Suprapubic skin (tissue), 4 donors: ENCODE results near the gene WNT6. TPM values are rescaled to one million over a fixed set of nuclear protein-coding genes. Genes with fewer than 3 reads are reported as not detected.

ENCODE experiments used
- DNase-seq, 2 donors: peaks; one replicate each; pipeline ENCODE4 v3.0.0-alpha.2; 2019; ENCODE audit warnings: low spot score in 2 of 2
- H3K27ac ChIP-seq: fragments of 200-600 bp; sonication (generic); one replicate; pipeline ENCODE4 v1.5.1; 2019
- H3K27me3 ChIP-seq: fragments of 200-600 bp; sonication (generic); one replicate; pipeline ENCODE4 v1.5.1; 2019
- H3K36me3 ChIP-seq: fragments of 200-600 bp; sonication (generic); one replicate; pipeline ENCODE4 v1.5.1; 2019
- H3K4me1 ChIP-seq: fragments of 200-600 bp; sonication (generic); one replicate; pipeline ENCODE4 v1.5.1; 2019
- H3K4me3 ChIP-seq: fragments of 200-600 bp; sonication (generic); one replicate; pipeline ENCODE4 v1.5.1; 2019; ENCODE audit warnings: mild to moderate bottlenecking
- H3K9me3 ChIP-seq: fragments of 200-600 bp; sonication (generic); one replicate; pipeline ENCODE4 v1.5.1; 2019
- CTCF ChIP-seq, 2 donors: fragments of 200-600 bp in 1 of 2; fragments of 450-650 bp in 1 of 2; sonication (generic) in 1 of 2; IDR thresholded peaks; one replicate each; pipeline ENCODE4 v1.5.1; 2016 to 2019; ENCODE audit warnings: antibody characterized with exemption in 2 of 2, mild to moderate bottlenecking in 1 of 2, moderate library complexity in 1 of 2
- EP300 ChIP-seq: sonication (generic); formaldehyde crosslinking; IDR thresholded peaks from one replicate; pipeline ENCODE4 v1.6.1; 2017; ENCODE audit warnings: antibody characterized with exemption
- POLR2A ChIP-seq, 2 donors: fragments of 450-650 bp; IDR thresholded peaks; one replicate each; pipeline ENCODE4 v1.6.1; 2017; ENCODE audit warnings: antibody characterized with exemption in 2 of 2, mild to moderate bottlenecking in 2 of 2, moderate library complexity in 2 of 2
- POLR2AphosphoS5 ChIP-seq, 3 donors: sonication (generic); formaldehyde crosslinking; IDR thresholded peaks; one replicate each; pipeline ENCODE4 v1.6.1; 2017; ENCODE audit warnings: antibody characterized with exemption in 3 of 3
- WGBS: methylation state at CpG from one replicate; pipeline ENCODE4 v1.1.5; 2018; 5-methylcytosine and 5-hydroxymethylcytosine counted together
- total RNA-seq, 4 donors: library from RNA; depleted of rRNA; stranded (reverse); fragments of >200 nt; gene quantifications; one replicate each; pipeline ENCODE4 v1.1.0, GENCODE V29; 2016

Gene WNT6
- total RNA-seq, 4 donors from 2014 or later, result 1.4 to 3.7 (median 2.3) TPM

GRCh38 chr2:218888341-218888740 is 28.7 kb downstream of the WNT6 start:
- H3K27me3 ChIP-seq, result peaks cover 10% of the 10 kb centered on the region
- H3K36me3 ChIP-seq, result no peaks in the 10 kb centered on the region
- no peak overlapping the region for H3K4me3 ChIP-seq
- peaks cover 38% of the 10 kb centered on the region for H3K4me1 ChIP-seq
- WGBS, result 83% methylated on average over 1 of the region's 5 CpGs
- TF ChIP-seq CTCF (IDR thresholded peaks at IDR 0.05) (no peak), EP300 (no peak), POLR2A (IDR thresholded peaks at IDR 0.05) (no peak), POLR2AphosphoS5 (IDR thresholded peaks at IDR 0.05) (no peak)
- no peaks in the 10 kb centered on the region for H3K9me3 ChIP-seq
- DNase-seq, result no peak
- H3K27ac ChIP-seq, result no peak overlapping the region

GRCh38 chr2:218889937-218890336 is 30.3 kb downstream of the WNT6 start:
- Histone ChIP-seq H3K27me3 (peaks cover 19% of the 10 kb centered on the region), H3K4me1 (peaks cover 41% of the 10 kb centered on the region), H3K27ac (no peak overlapping the region), H3K9me3 (no peaks in the 10 kb centered on the region), H3K36me3 (no peaks in the 10 kb centered on the region), H3K4me3 (no peak overlapping the region)
- DNase-seq, result no peak
- TF ChIP-seq POLR2A (IDR thresholded peaks at IDR 0.05) (no peak), POLR2AphosphoS5 (IDR thresholded peaks at IDR 0.05) (no peak), EP300 (no peak), CTCF (IDR thresholded peaks at IDR 0.05) (no peak)
- 91% methylated on average over 18 of the region's 23 CpGs for WGBS

- 64% methylated on average over 2 of the region's 3 CpGs for WGBS
- TF ChIP-seq POLR2A (IDR thresholded peaks at IDR 0.05), result no peak
- TF ChIP-seq CTCF (IDR thresholded peaks at IDR 0.05), result no peak
- TF ChIP-seq POLR2AphosphoS5 (IDR thresholded peaks at IDR 0.05), result no peak
- TF ChIP-seq EP300, result no peak
- Histone ChIP-seq H3K9me3 (no peaks in the 10 kb centered on the region), H3K4me1 (peaks cover 46% of the 10 kb centered on the region), H3K36me3 (no peaks in the 10 kb centered on the region), H3K27ac (no peak overlapping the region), H3K27me3 (peaks cover 24% of the 10 kb centered on the region), H3K4me3 (no peak overlapping the region)
- no peak for DNase-seq
Measured at GRCh38 chr2:218890369-218890768, 30.8 kb downstream of the WNT6 start.

GRCh38 chr2:218891275-218892135 is 31.9 kb downstream of the WNT6 start:
- WGBS, result 58% methylated on average over 11 of the region's 19 CpGs
- Histone ChIP-seq H3K4me1 (peaks cover 52% of the 10 kb centered on the region), H3K27ac (no peak overlapping the region), H3K27me3 (peaks cover 35% of the 10 kb centered on the region), H3K9me3 (no peaks in the 10 kb centered on the region), H3K4me3 (no peak overlapping the region), H3K36me3 (no peaks in the 10 kb centered on the region)
- no peak for DNase-seq
- TF ChIP-seq EP300, result no peak
- TF ChIP-seq CTCF (IDR thresholded peaks at IDR 0.05), result no peak
- TF ChIP-seq POLR2AphosphoS5 (IDR thresholded peaks at IDR 0.05), result no peak
- no peak for TF ChIP-seq POLR2A (IDR thresholded peaks at IDR 0.05)

- DNase-seq, result no peak
- peak overlapping the region; percentile 44 for H3K27ac ChIP-seq
- peak overlapping the region; percentile 49 for H3K4me3 ChIP-seq
- no peaks in the 10 kb centered on the region for H3K36me3 ChIP-seq
- TF ChIP-seq POLR2AphosphoS5 (IDR thresholded peaks at IDR 0.05) (no peak), CTCF (IDR thresholded peaks at IDR 0.05) (peak in 1 of 2 donors; percentile 53), EP300 (no peak)
- peaks cover 48% of the 10 kb centered on the region for H3K27me3 ChIP-seq
- no peaks in the 10 kb centered on the region for H3K9me3 ChIP-seq
- WGBS, result 0% methylated on average over 34 of the region's 72 CpGs
- H3K4me1 ChIP-seq, result peaks cover 58% of the 10 kb centered on the region
Measured at GRCh38 chr2:218892693-218893348, 33.2 kb downstream of the WNT6 start.
